ENCODE measurements around the gene GJD2.

GJD2 gene

GRCh38 chr15:34795267-34796081 is 40.7 kb upstream of the GJD2 start, which contains the start of gene ACTC1:
ACTC1 (minus strand) TSS chr15:34795549; CDS start chr15:34794808, 741 bp downstream.
- no peak for DNase-seq (ENCODE audit: low read depth)
- TF ChIP-seq CTCF (IDR thresholded peaks at IDR 0.05; ENCODE audit: control insufficient read depth, extremely low read depth, insufficient read depth): 0 out of 2 replicates have a peak, but pooled peaks have one; percentile 22

GRCh38 chr15:34794590-34795206 is 39.9 kb upstream of the GJD2 start:
- DNase-seq (ENCODE audit: low read depth): no peak
- TF ChIP-seq CTCF (IDR thresholded peaks at IDR 0.05; ENCODE audit: control insufficient read depth, extremely low read depth, insufficient read depth): no peak
- H3K4me3 ChIP-seq (ENCODE audit: low read depth, low read length): no peak overlapping the region

More at GRCh38 chr15:34795267-34796081, 40.7 kb upstream of the GJD2 start, which contains the start of gene ACTC1:
- H3K4me3 ChIP-seq (ENCODE audit: low read depth, low read length): no peak within 1 kb of the TSS

- no peak for TF ChIP-seq CTCF (IDR thresholded peaks at IDR 0.05; ENCODE audit: control insufficient read depth, extremely low read depth, insufficient read depth)
- no peak for DNase-seq (ENCODE audit: low read depth)
- H3K4me3 ChIP-seq (ENCODE audit: low read depth, low read length): no peak overlapping the region
Observed at GRCh38 chr15:34793901-34794300, 39.1 kb upstream of the GJD2 start.

GRCh38 chr15:34793071-34793470 is 38.3 kb upstream of the GJD2 start:
- DNase-seq (ENCODE audit: low read depth): no peak
- TF ChIP-seq CTCF (IDR thresholded peaks at IDR 0.05; ENCODE audit: control insufficient read depth, extremely low read depth, insufficient read depth): no peak
- no peak overlapping the region for H3K4me3 ChIP-seq (ENCODE audit: low read depth, low read length)

GRCh38 chr15:34791701-34792100 is 36.9 kb upstream of the GJD2 start:
- no peak for DNase-seq (ENCODE audit: low read depth)
- H3K4me3 ChIP-seq (ENCODE audit: low read depth, low read length): no peak overlapping the region
- TF ChIP-seq CTCF (IDR thresholded peaks at IDR 0.05; ENCODE audit: control insufficient read depth, extremely low read depth, insufficient read depth): no peak

GRCh38 chr15:34790121-34790520 is 35.3 kb upstream of the GJD2 start:
- H3K4me3 ChIP-seq (ENCODE audit: low read depth, low read length): no peak overlapping the region
- DNase-seq (ENCODE audit: low read depth): peak; percentile 28
- no peak for TF ChIP-seq CTCF (IDR thresholded peaks at IDR 0.05; ENCODE audit: control insufficient read depth, extremely low read depth, insufficient read depth)

Data from LNCaP clone FGC (cell line).